ENCODE results near the gene ACIN1.

GRCh38 chr14:23033801-23034497 is 61.0 kb downstream of the ACIN1 start:
- TF ChIP-seq CTCF (conservative IDR thresholded peaks at IDR 0.05) (no peak), ZFX (IDR thresholded peaks at IDR 0.05) (no peak)

All from C4-2B (cell line).